Ishikawa (cell line): Measurements from ENCODE around the gene SUFU.

ENCODE experiments used
- CEBPB ChIP-seq: IDR thresholded peaks from 2 replicates; pipeline ENCODE4 v1.6.1; 2012
- CREB1 ChIP-seq: IDR thresholded peaks from 2 replicates; pipeline ENCODE4 v1.6.1; 2012; ENCODE audit warnings: low read depth
- EGR1 ChIP-seq: IDR thresholded peaks from 2 replicates; pipeline ENCODE4 v1.6.1; 2012
- EP300 ChIP-seq: IDR thresholded peaks from 2 replicates; pipeline ENCODE4 v1.6.1; 2012; ENCODE audit warnings: borderline replicate concordance
- FOXM1 ChIP-seq: IDR thresholded peaks from 2 replicates; pipeline ENCODE4 v1.6.1; 2012; ENCODE audit warnings: low read depth, borderline replicate concordance
- MAX ChIP-seq: IDR thresholded peaks from 2 replicates; pipeline ENCODE4 v1.6.1; 2012
- NFIC ChIP-seq: IDR thresholded peaks from 2 replicates; pipeline ENCODE4 v1.6.1; 2012
- RAD21 ChIP-seq: IDR thresholded peaks from 2 replicates; pipeline ENCODE4 v1.6.1; 2012; ENCODE audit warnings: low read depth
- TAF1 ChIP-seq: IDR thresholded peaks from 2 replicates; pipeline ENCODE4 v1.6.1; 2012; ENCODE audit warnings: low read depth, mild to moderate bottlenecking
- TCF12 ChIP-seq: IDR thresholded peaks from 2 replicates; pipeline ENCODE4 v1.6.1; 2012; ENCODE audit warnings: low read depth
- TEAD4 ChIP-seq: IDR thresholded peaks from 2 replicates; pipeline ENCODE4 v1.6.1; 2012
- USF1 ChIP-seq: IDR thresholded peaks from 2 replicates; pipeline ENCODE4 v1.6.1; 2012
- YY1 ChIP-seq: IDR thresholded peaks from 2 replicates; pipeline ENCODE4 v1.6.1; 2012; ENCODE audit warnings: low read depth
- ZBTB7A ChIP-seq: IDR thresholded peaks from 2 replicates; pipeline ENCODE4 v1.6.1; 2012; ENCODE audit warnings: low read depth
- TF ChIP-seq, protein P1 (sequence below): IDR thresholded peaks from 2 replicates; pipeline ENCODE4 v1.6.1; 2012; ENCODE audit warnings: low read depth, mild to moderate bottlenecking

Gene SUFU

DNA sequence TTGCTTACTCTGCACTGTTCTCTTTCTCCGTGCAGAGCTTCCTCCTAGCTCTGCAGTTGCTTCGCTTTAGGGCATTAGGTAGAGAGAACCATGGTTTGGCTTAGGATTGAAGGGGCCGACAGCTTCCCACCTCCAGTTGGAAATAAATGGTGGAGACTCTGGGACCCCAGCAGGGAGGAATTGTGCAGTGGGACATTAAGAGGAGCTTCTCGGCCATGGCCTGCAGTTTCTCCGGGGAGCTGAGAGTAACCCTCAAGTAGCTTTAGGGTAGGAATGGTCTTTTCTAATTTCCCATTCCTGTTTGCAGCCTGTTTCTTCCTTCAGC lies 1.2 kb downstream of the SUFU start:
- TF ChIP-seq, protein P1, sequence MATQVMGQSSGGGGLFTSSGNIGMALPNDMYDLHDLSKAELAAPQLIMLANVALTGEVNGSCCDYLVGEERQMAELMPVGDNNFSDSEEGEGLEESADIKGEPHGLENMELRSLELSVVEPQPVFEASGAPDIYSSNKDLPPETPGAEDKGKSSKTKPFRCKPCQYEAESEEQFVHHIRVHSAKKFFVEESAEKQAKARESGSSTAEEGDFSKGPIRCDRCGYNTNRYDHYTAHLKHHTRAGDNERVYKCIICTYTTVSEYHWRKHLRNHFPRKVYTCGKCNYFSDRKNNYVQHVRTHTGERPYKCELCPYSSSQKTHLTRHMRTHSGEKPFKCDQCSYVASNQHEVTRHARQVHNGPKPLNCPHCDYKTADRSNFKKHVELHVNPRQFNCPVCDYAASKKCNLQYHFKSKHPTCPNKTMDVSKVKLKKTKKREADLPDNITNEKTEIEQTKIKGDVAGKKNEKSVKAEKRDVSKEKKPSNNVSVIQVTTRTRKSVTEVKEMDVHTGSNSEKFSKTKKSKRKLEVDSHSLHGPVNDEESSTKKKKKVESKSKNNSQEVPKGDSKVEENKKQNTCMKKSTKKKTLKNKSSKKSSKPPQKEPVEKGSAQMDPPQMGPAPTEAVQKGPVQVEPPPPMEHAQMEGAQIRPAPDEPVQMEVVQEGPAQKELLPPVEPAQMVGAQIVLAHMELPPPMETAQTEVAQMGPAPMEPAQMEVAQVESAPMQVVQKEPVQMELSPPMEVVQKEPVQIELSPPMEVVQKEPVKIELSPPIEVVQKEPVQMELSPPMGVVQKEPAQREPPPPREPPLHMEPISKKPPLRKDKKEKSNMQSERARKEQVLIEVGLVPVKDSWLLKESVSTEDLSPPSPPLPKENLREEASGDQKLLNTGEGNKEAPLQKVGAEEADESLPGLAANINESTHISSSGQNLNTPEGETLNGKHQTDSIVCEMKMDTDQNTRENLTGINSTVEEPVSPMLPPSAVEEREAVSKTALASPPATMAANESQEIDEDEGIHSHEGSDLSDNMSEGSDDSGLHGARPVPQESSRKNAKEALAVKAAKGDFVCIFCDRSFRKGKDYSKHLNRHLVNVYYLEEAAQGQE, result no peak
- no peak for TF ChIP-seq YY1

- TF ChIP-seq MAX (no peak), ZBTB7A (no peak), YY1 (no peak), NFIC (no peak), TEAD4 (no peak), EP300 (no peak), USF1 (no peak), RAD21 (no peak), TAF1 (no peak)
These were observed 1.8 kb downstream of the SUFU start for GRCh38 chr10:102505462-102506115.

DNA sequence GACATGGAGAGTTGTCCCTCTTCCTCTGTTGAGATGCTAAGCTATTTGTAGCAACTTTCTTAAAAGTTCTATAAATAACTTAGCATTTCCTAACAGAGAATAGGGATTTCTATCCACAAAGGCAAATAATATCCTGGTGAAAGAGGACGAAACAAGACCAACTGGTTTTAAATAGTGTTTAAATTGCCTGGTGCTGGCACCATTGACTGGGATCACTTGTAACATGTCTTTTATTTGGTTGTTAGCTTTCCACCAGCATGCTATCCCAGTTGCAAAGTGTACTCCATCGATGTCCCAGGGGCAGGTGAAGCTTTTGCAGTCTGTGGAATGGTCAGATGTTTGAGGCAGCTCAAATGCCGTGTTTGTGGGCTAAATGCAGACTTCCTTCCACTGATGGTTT lies 3.7 kb downstream of the SUFU start:
- TF ChIP-seq TCF12 (no peak), ZBTB7A (no peak), NFIC (no peak), TAF1 (no peak)
- TF ChIP-seq, protein P1, result no peak

GRCh38 chr10:102508506-102508905 lies 4.7 kb downstream of the SUFU start:
- TF ChIP-seq EGR1 (no peak), FOXM1 (no peak), CREB1 (no peak), NFIC (no peak), TEAD4 (no peak), ZBTB7A (no peak), USF1 (no peak), TAF1 (no peak), RAD21 (no peak), CEBPB (no peak), YY1 (no peak)
- TF ChIP-seq, protein P1, result no peak

DNA sequence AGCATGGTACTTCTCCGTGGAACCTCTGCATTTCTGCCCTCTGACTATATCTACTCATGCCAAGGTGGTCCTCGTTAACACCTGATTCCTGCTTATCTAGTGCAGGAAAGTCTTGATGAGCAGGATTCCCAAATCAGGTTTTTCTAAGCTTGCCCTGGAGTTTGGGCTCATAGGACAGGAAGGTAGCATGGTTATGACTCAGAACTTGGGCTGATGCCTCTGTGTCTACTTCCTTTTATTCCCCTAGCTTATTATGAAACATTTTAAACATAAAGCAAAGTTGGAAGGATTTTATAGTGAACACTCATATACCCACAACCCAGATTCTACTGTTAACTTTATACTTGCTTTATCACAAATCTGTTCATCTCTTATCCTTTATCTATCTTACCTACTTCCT lies 5.6 kb downstream of the SUFU start:
- TF ChIP-seq TAF1 (no peak), TCF12 (no peak), ZBTB7A (no peak), NFIC (no peak), RAD21 (no peak), EGR1 (no peak), MAX (no peak), USF1 (no peak), TEAD4 (no peak)
- TF ChIP-seq, protein P1, result no peak
